HEK293 (cell line): Measurements from ENCODE around the gene PPT2.
"Not testable (repeated sequence)": the region's sequence is repeated elsewhere in the genome, so short reads cannot be mapped to it uniquely, and the experiment has no call there.

Experiments
- CTCF ChIA-PET: fragments of 350-600 bp; formaldehyde crosslinking; extraction: SDS; loops from one replicate; lab custom pipeline; 2021; ENCODE audit warnings: antibody characterized with exemption; lab: Yijun Ruan, JAX
- POLR2A ChIA-PET: fragments of 300-600 bp; formaldehyde crosslinking; extraction: SDS; loops from one replicate; lab custom pipeline; 2020; ENCODE audit warnings: antibody characterized with exemption, inconsistent platforms; lab: Yijun Ruan, JAX
- H3K27ac ChIP-seq: fragments of 200-500 bp; sonication (Bioruptor generic); 2 replicates; pipeline ENCODE4 v1.5.1; 2014; ENCODE audit warnings: low read depth, low read length, control low read depth, inconsistent platforms; ENCODE audit errors: extremely low read depth
- H3K36me3 ChIP-seq, 2 experiments: fragments of 200-500 bp in 1 of 2; sonication (Bioruptor generic) in 1 of 2; 1 replicate in 1 of 2; 2 replicates in 1 of 2; pipeline ENCODE4 v1.5.1; 2014 to 2017; ENCODE audit warnings: inconsistent platforms in 2 of 2, low read length in 2 of 2; ENCODE audit not compliant: control insufficient read depth in 2 of 2, insufficient read depth in 1 of 2
- H3K4me1 ChIP-seq: fragments of 200-500 bp; sonication (Bioruptor generic); 2 replicates; pipeline ENCODE4 v1.5.1; 2014; ENCODE audit warnings: mild to moderate bottlenecking, low read length, inconsistent platforms; ENCODE audit not compliant: control insufficient read depth, insufficient read depth
- H3K4me3 ChIP-seq: 2 replicates; pipeline ENCODE4 v1.5.1; 2011; ENCODE audit warnings: low read depth, mild to moderate bottlenecking, control low read depth, low read length, moderate library complexity
- H3K9me3 ChIP-seq: fragments of 200-500 bp; sonication (Bioruptor generic); 2 replicates; pipeline ENCODE4 v1.5.1; 2014; ENCODE audit warnings: low read depth, low read length, inconsistent platforms; ENCODE audit not compliant: control insufficient read depth, insufficient read depth
- PRDM2 ChIP-seq: fragments of 450-650 bp; formaldehyde crosslinking; IDR thresholded peaks from 2 replicates; pipeline ENCODE4 v1.5.1; 2016; ENCODE audit warnings: missing biosample characterization, missing genetic modification characterization, borderline replicate concordance
- REST ChIP-seq: fragments of 450-650 bp; formaldehyde crosslinking; IDR thresholded peaks from 2 replicates; pipeline ENCODE4 v1.5.1; 2016; ENCODE audit warnings: missing biosample characterization, missing genetic modification characterization
- ZNF121 ChIP-seq: fragments of 450-650 bp; formaldehyde crosslinking; IDR thresholded peaks from 2 replicates; pipeline ENCODE4 v1.5.1; 2016; ENCODE audit warnings: missing biosample characterization, missing genetic modification characterization
- ZNF146 ChIP-seq: fragments of 450-650 bp; formaldehyde crosslinking; IDR thresholded peaks from 2 replicates; pipeline ENCODE4 v1.5.1; 2016; ENCODE audit warnings: missing biosample characterization, missing genetic modification characterization
- ZNF19 ChIP-seq: fragments of 450-650 bp; formaldehyde crosslinking; IDR thresholded peaks from 2 replicates; pipeline ENCODE4; 2016; ENCODE audit warnings: missing biosample characterization, missing genetic modification characterization, low read depth
- ZNF266 ChIP-seq: fragments of 450-650 bp; formaldehyde crosslinking; IDR thresholded peaks from 2 replicates; pipeline ENCODE4 v1.5.1; 2016; ENCODE audit warnings: missing biosample characterization, missing genetic modification characterization, low read depth
- ZNF292 ChIP-seq: fragments of 450-650 bp; formaldehyde crosslinking; IDR thresholded peaks from 2 replicates; pipeline ENCODE4 v1.5.1; 2016; ENCODE audit warnings: low read depth, missing biosample characterization, missing genetic modification characterization, borderline replicate concordance
- ZNF341 ChIP-seq: fragments of 450-650 bp; formaldehyde crosslinking; IDR thresholded peaks from 2 replicates; pipeline ENCODE4; 2016; ENCODE audit warnings: low read depth, missing biosample characterization, missing genetic modification characterization
- ZNF366 ChIP-seq: fragments of 450-650 bp; formaldehyde crosslinking; conservative IDR thresholded peaks from 2 replicates; pipeline ENCODE4 v1.5.1; 2016; ENCODE audit warnings: missing biosample characterization, missing genetic modification characterization
- ZNF394 ChIP-seq: fragments of 450-650 bp; formaldehyde crosslinking; IDR thresholded peaks from 2 replicates; pipeline ENCODE4 v1.5.1; 2016; ENCODE audit warnings: missing biosample characterization, missing genetic modification characterization, mild to moderate bottlenecking, moderate library complexity, borderline replicate concordance
- ZNF426 ChIP-seq: fragments of 450-650 bp; formaldehyde crosslinking; IDR thresholded peaks from 2 replicates; pipeline ENCODE4 v1.5.1; 2017; ENCODE audit warnings: missing biosample characterization, missing genetic modification characterization, mild to moderate bottlenecking, inconsistent platforms, moderate library complexity
- ZNF518A ChIP-seq: fragments of 450-650 bp; formaldehyde crosslinking; conservative IDR thresholded peaks from 2 replicates; pipeline ENCODE4 v1.5.1; 2016; ENCODE audit warnings: low read depth, missing biosample characterization, missing genetic modification characterization
- ZNF530 ChIP-seq: fragments of 450-650 bp; formaldehyde crosslinking; IDR thresholded peaks from 2 replicates; pipeline ENCODE4 v1.5.1; 2016; ENCODE audit warnings: low read depth, missing biosample characterization, missing genetic modification characterization
- ZNF558 ChIP-seq: fragments of 450-650 bp; formaldehyde crosslinking; IDR thresholded peaks from 2 replicates; pipeline ENCODE4 v1.5.1; 2016; ENCODE audit warnings: missing biosample characterization, missing genetic modification characterization
- ZNF623 ChIP-seq: fragments of 450-650 bp; formaldehyde crosslinking; IDR thresholded peaks from 2 replicates; pipeline ENCODE4 v1.5.1; 2016; ENCODE audit warnings: missing biosample characterization, missing genetic modification characterization
- ZNF654 ChIP-seq: fragments of 450-650 bp; formaldehyde crosslinking; IDR thresholded peaks from 2 replicates; pipeline ENCODE4 v1.5.1; 2016; ENCODE audit warnings: low read depth, missing biosample characterization, missing genetic modification characterization
- ZNF664 ChIP-seq: fragments of 450-650 bp; formaldehyde crosslinking; IDR thresholded peaks from 2 replicates; pipeline ENCODE4 v1.5.1; 2016; ENCODE audit warnings: missing biosample characterization, missing genetic modification characterization
- ZNF768 ChIP-seq: fragments of 450-650 bp; formaldehyde crosslinking; IDR thresholded peaks from 2 replicates; pipeline ENCODE4 v1.5.1; 2018; ENCODE audit warnings: missing biosample characterization, mild to moderate bottlenecking, missing genetic modification characterization
- TF ChIP-seq, protein P1 (sequence below): fragments of 450-650 bp; formaldehyde crosslinking; IDR thresholded peaks from 2 replicates; pipeline ENCODE4 v1.5.1; 2016; ENCODE audit warnings: missing biosample characterization, missing genetic modification characterization

Gene PPT2

GRCh38 chr6:32210191-32210601 lies 56.3 kb downstream of the PPT2 start (continued):
- TF ChIP-seq ZNF768 (no peak), PRDM2 (no peak), ZNF394 (tag by site-specific recombination) (no peak)
- TF ChIP-seq, protein P1, sequence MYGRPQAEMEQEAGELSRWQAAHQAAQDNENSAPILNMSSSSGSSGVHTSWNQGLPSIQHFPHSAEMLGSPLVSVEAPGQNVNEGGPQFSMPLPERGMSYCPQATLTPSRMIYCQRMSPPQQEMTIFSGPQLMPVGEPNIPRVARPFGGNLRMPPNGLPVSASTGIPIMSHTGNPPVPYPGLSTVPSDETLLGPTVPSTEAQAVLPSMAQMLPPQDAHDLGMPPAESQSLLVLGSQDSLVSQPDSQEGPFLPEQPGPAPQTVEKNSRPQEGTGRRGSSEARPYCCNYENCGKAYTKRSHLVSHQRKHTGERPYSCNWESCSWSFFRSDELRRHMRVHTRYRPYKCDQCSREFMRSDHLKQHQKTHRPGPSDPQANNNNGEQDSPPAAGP (tag by site-specific recombination), result no peak

GRCh38 chr6:32211432-32211831 lies 57.5 kb downstream of the PPT2 start:
- H3K4me3 ChIP-seq, H3K9me3 ChIP-seq, H3K27ac ChIP-seq, H3K4me1 ChIP-seq, H3K36me3 ChIP-seq: not testable (repeated sequence)
- ChIA-PET POLR2A (interaction anchor here (1.0 kb wide), 1 partner anchor 21 kb away, joined by 3 read pairs; the partner anchor contains the start of gene PBX2), CTCF (interaction anchor here (0.6 to 1.4 kb wide), 2 partner anchors 135 to 202 kb away, joined by 5 read pairs; no protein-coding TSS in a partner anchor)
- TF ChIP-seq ZNF341 (tag by site-specific recombination), result peak; percentile 45; the same call in 1 of the 2 replicates
- peak; percentile 82; the same call in 1 of the 2 replicates for TF ChIP-seq ZNF292 (tag by site-specific recombination)
- TF ChIP-seq ZNF426 (tag by site-specific recombination), result peak; percentile 94
- TF ChIP-seq ZNF121 (tag by site-specific recombination), result peak; percentile 35; the same call in 1 of the 2 replicates
- 0 out of 2 replicates have a peak, but pooled peaks have one; percentile 56 for TF ChIP-seq ZNF530 (tag by site-specific recombination)
- 0 out of 2 replicates have a peak, but pooled peaks have one; percentile 64 for TF ChIP-seq ZNF19
- TF ChIP-seq ZNF623 (tag by site-specific recombination), result peak; percentile 85
- peak; percentile 83 for TF ChIP-seq ZNF664 (tag by site-specific recombination)
- TF ChIP-seq ZNF366 (tag by site-specific recombination), result peak; percentile 35; the same call in 1 of the 2 replicates
- peak; percentile 97 for TF ChIP-seq ZNF518A
- peak; percentile 87 for TF ChIP-seq ZNF558
- TF ChIP-seq ZNF146, result peak; percentile 8; the same call in 1 of the 2 replicates
- peak; percentile 57 for TF ChIP-seq ZNF654 (tag by site-specific recombination)
- TF ChIP-seq REST (tag by site-specific recombination), result peak; percentile 80
- peak; percentile 68 for TF ChIP-seq ZNF266 (tag by site-specific recombination)
